Keratinocyte (primary cell): ENCODE measurements around the gene INIP. TPM values are rescaled to one million over a fixed set of nuclear protein-coding genes. Genes with fewer than 3 reads are reported as not detected.

Experiments used
- DNase-seq: peaks from one replicate; pipeline ENCODE4 v3.0.0-alpha.2; 2011; ENCODE audit warnings: low read depth, missing footprints, low spot score
- FAIRE-seq: peaks from 2 replicates; lab custom pipeline; 2011; peaks lifted over from hg19 to GRCh38; lab: Jason Lieb, UNC
- H2AFZ ChIP-seq: 2 replicates; pipeline ENCODE4 v1.6.0; 2012; ENCODE audit warnings: low read length, control low read depth, inconsistent platforms; ENCODE audit not compliant: control insufficient read depth
- H3K27ac ChIP-seq: 2 replicates; pipeline ENCODE4 v1.5.1; 2011; ENCODE audit warnings: low read length; ENCODE audit not compliant: control insufficient read depth, insufficient read depth
- H3K27me3 ChIP-seq: 3 replicates; pipeline ENCODE4 v1.6.0; 2011; ENCODE audit warnings: low read length; ENCODE audit not compliant: control insufficient read depth, insufficient read depth; ENCODE audit errors: extremely low read depth
- H3K36me3 ChIP-seq, 2 experiments: 2 replicates in 1 of 2; 3 replicates in 1 of 2; pipeline ENCODE4 v1.5.1; 2011; ENCODE audit warnings: low read length in 2 of 2, mild to moderate bottlenecking in 1 of 2; ENCODE audit not compliant: control insufficient read depth in 2 of 2, insufficient read depth in 2 of 2; ENCODE audit errors: extremely low read depth in 1 of 2
- H3K4me1 ChIP-seq: 3 replicates; pipeline ENCODE4 v1.5.1; 2011; ENCODE audit warnings: low read length; ENCODE audit not compliant: control insufficient read depth, insufficient read depth; ENCODE audit errors: extremely low read depth
- H3K4me2 ChIP-seq: 3 replicates; pipeline ENCODE4 v1.6.0; 2011; ENCODE audit warnings: low read depth, low read length; ENCODE audit not compliant: control insufficient read depth, insufficient read depth; ENCODE audit errors: extremely low read depth
- H3K4me3 ChIP-seq, 3 experiments: fragments of 200-600 bp in 1 of 3; sonication (generic) in 1 of 3; 2 replicates in 2 of 3; 3 replicates in 1 of 3; pipeline ENCODE4 v1.5.1; 2011 to 2016; ENCODE audit warnings: low read length in 3 of 3, mild to moderate bottlenecking in 3 of 3, control low read depth in 2 of 3, inconsistent platforms in 1 of 3, low read depth in 1 of 3, mixed read lengths in 1 of 3, mixed run types in 1 of 3, moderate library complexity in 1 of 3; ENCODE audit not compliant: control insufficient read depth in 2 of 3, insufficient read depth in 2 of 3; ENCODE audit errors: extremely low read depth in 1 of 3
- H3K79me2 ChIP-seq: 2 replicates; pipeline ENCODE4 v1.6.0; 2012; ENCODE audit warnings: low read length; ENCODE audit not compliant: control insufficient read depth, insufficient read depth
- H3K9ac ChIP-seq: 3 replicates; pipeline ENCODE4 v1.6.0; 2011; ENCODE audit warnings: low read length; ENCODE audit not compliant: control insufficient read depth, insufficient read depth; ENCODE audit errors: extremely low read depth
- H3K9me1 ChIP-seq: 3 replicates; pipeline ENCODE4 v1.6.0; 2011; ENCODE audit warnings: low read length; ENCODE audit not compliant: control insufficient read depth, insufficient read depth; ENCODE audit errors: extremely low read depth
- H3K9me3 ChIP-seq: 2 replicates; pipeline ENCODE4 v1.5.1; 2012; ENCODE audit warnings: low read depth, low read length; ENCODE audit not compliant: control insufficient read depth
- H4K20me1 ChIP-seq: 3 replicates; pipeline ENCODE4 v1.6.0; 2011; ENCODE audit warnings: low read length; ENCODE audit not compliant: control insufficient read depth, insufficient read depth; ENCODE audit errors: extremely low read depth
- EZH2 ChIP-seq: IDR thresholded peaks from one replicate; pipeline ENCODE4 v1.6.1; 2012; ENCODE audit warnings: inconsistent platforms, mild to moderate bottlenecking, low read length, moderate library complexity
- dilution Hi-C: fragments of 300-500 bp; cut with MboI; formaldehyde crosslinking; loops from one replicate; pipeline ENCODE4 v1.7.0; 2020; ENCODE audit warnings: low sequenced_read_pairs; ENCODE audit not compliant: extremely low pct_ligation_motif_present
- polyA plus RNA-seq, 5 experiments: library from polyadenylated mRNA; depleted of rRNA in 3 of 5; stranded (reverse) in 3 of 5; stranded (forward) in 1 of 5; unstranded in 1 of 5; fragments of >200 nt; gene quantifications; 1 replicate in 1 of 5; 2 replicates in 3 of 5; 3 replicates in 1 of 5; pipeline versions ENCODE4 v1.2.1 to v1.2.3, GENCODE V29; 2011 to 2012; ENCODE audit warnings: missing spikeins in 2 of 5, low read depth in 1 of 5, low replicate concordance in 1 of 5
- TF ChIP-seq, protein P1 (sequence below), 3 experiments: IDR thresholded peaks in 1 of 3; conservative IDR thresholded peaks in 1 of 3; optimal IDR thresholded peaks in 1 of 3; 2 replicates in 2 of 3; 3 replicates in 1 of 3; pipeline versions ENCODE3 to v1.5.1; 2011; ENCODE audit warnings: low read length in 3 of 3, mild to moderate bottlenecking in 3 of 3, moderate library complexity in 2 of 3, control low read depth in 1 of 3, inconsistent platforms in 1 of 3; ENCODE audit not compliant: insufficient read depth in 2 of 3; ENCODE audit errors: extremely low read depth in 1 of 3

The INIP gene
- polyA plus RNA-seq, 1 donor (not counting 4 experiments of a cell fraction or from before 2014, with no cell fraction given): 22.0 TPM

- no peak overlapping the region for H3K9ac ChIP-seq
- dilution Hi-C loops: no loop called here
- no peaks in the 10 kb centered on the region for H3K27me3 ChIP-seq
- no peak for FAIRE-seq
- H3K9me1 ChIP-seq: no peaks in the 10 kb centered on the region
- no peak for DNase-seq
- H3K4me3 ChIP-seq: no peak overlapping the region
- no peak overlapping the region for H2AFZ ChIP-seq
- H3K9me3 ChIP-seq: no peaks in the 10 kb centered on the region
- H3K4me1 ChIP-seq: no peaks in the 10 kb centered on the region
- no peak overlapping the region for H3K4me2 ChIP-seq
- no peaks in the 10 kb centered on the region for H3K36me3 ChIP-seq
- no peak overlapping the region for H3K27ac ChIP-seq
- H4K20me1 ChIP-seq: no peaks in the 10 kb centered on the region
- H3K79me2 ChIP-seq: no peaks in the 10 kb centered on the region
- TF ChIP-seq, protein P1, sequence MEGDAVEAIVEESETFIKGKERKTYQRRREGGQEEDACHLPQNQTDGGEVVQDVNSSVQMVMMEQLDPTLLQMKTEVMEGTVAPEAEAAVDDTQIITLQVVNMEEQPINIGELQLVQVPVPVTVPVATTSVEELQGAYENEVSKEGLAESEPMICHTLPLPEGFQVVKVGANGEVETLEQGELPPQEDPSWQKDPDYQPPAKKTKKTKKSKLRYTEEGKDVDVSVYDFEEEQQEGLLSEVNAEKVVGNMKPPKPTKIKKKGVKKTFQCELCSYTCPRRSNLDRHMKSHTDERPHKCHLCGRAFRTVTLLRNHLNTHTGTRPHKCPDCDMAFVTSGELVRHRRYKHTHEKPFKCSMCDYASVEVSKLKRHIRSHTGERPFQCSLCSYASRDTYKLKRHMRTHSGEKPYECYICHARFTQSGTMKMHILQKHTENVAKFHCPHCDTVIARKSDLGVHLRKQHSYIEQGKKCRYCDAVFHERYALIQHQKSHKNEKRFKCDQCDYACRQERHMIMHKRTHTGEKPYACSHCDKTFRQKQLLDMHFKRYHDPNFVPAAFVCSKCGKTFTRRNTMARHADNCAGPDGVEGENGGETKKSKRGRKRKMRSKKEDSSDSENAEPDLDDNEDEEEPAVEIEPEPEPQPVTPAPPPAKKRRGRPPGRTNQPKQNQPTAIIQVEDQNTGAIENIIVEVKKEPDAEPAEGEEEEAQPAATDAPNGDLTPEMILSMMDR (optimal IDR thresholded peaks at IDR 0.05 in 1 of 3, IDR thresholded peaks at IDR 0.05 in 1 of 3, conservative IDR thresholded peaks at IDR 0.05 in 1 of 3; ENCODE audit: extremely low read depth in 1 of 3, insufficient read depth in 2 of 3, low read length in 3 of 3): no peak
- no peak for TF ChIP-seq EZH2
Measured at GRCh38 chr9:112664531-112664930, 53.4 kb downstream of the INIP start.

GRCh38 chr9:112663681-112664080, 54.2 kb downstream of the INIP start:
- no peak overlapping the region for H3K4me2 ChIP-seq
- H3K4me3 ChIP-seq: no peak overlapping the region
- dilution Hi-C loops: no loop called here
- no peaks in the 10 kb centered on the region for H3K79me2 ChIP-seq
- H4K20me1 ChIP-seq: no peaks in the 10 kb centered on the region
- DNase-seq (no peak), FAIRE-seq (no peak)
- H3K9me3 ChIP-seq: no peaks in the 10 kb centered on the region
- no peaks in the 10 kb centered on the region for H3K27me3 ChIP-seq
- no peaks in the 10 kb centered on the region for H3K9me1 ChIP-seq
- TF ChIP-seq EZH2: no peak
- TF ChIP-seq, protein P1 (optimal IDR thresholded peaks at IDR 0.05 in 1 of 3, IDR thresholded peaks at IDR 0.05 in 1 of 3, conservative IDR thresholded peaks at IDR 0.05 in 1 of 3; ENCODE audit: extremely low read depth in 1 of 3, insufficient read depth in 2 of 3, low read length in 3 of 3): no peak
- H3K36me3 ChIP-seq: no peaks in the 10 kb centered on the region
- H3K4me1 ChIP-seq: no peaks in the 10 kb centered on the region
- H3K9ac ChIP-seq: no peak overlapping the region
- H3K27ac ChIP-seq: no peak overlapping the region
- no peak overlapping the region for H2AFZ ChIP-seq
